LoVo (cell line): ENCODE results near the gene SSRP1.

Experiments
- DNase-seq: peaks from one replicate; pipeline ENCODE4 v3.0.0-alpha.2; 2016; ENCODE audit warnings: low spot score

Gene SSRP1

GRCh38 chr11:57359896-57360690, 24.4 kb upstream of the SSRP1 start:
- no peak for DNase-seq

GRCh38 chr11:57359396-57359795, 23.7 kb upstream of the SSRP1 start:
- no peak for DNase-seq

GRCh38 chr11:57358991-57359390, 23.3 kb upstream of the SSRP1 start:
- DNase-seq = no peak

GRCh38 chr11:57358543-57358961, 22.9 kb upstream of the SSRP1 start:
- DNase-seq = no peak

- DNase-seq = no peak
Measured at GRCh38 chr11:57357856-57358255, 22.2 kb upstream of the SSRP1 start.

GRCh38 chr11:57357310-57357709, 21.6 kb upstream of the SSRP1 start:
- DNase-seq = no peak

GRCh38 chr11:57356268-57356667, 20.6 kb upstream of the SSRP1 start:
- DNase-seq = no peak

DNA sequence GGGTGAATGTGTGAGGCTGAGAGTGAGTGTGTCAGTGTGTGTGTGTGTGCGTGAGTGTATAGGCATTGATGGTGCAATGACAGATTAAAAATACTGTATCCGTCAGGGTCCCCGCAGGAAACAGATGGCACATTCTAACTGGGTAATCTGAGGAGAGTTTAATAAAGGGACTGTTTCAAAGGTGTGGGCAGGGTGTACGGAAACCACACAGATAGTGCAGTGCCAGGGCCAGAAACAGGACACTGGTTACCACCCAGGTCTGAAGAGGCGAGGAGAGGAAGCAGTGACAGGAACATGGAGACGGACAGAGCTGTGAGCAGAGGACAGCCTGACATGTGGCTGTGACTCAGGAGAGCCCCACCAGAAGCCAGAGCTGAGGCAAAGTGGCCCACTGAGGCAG, 19.0 kb upstream of the SSRP1 start:
- DNase-seq = no peak

GRCh38 chr11:57353852-57354251, 18.2 kb upstream of the SSRP1 start:
- no peak for DNase-seq

GRCh38 chr11:57353446-57353845, 17.8 kb upstream of the SSRP1 start:
- no peak for DNase-seq

DNA sequence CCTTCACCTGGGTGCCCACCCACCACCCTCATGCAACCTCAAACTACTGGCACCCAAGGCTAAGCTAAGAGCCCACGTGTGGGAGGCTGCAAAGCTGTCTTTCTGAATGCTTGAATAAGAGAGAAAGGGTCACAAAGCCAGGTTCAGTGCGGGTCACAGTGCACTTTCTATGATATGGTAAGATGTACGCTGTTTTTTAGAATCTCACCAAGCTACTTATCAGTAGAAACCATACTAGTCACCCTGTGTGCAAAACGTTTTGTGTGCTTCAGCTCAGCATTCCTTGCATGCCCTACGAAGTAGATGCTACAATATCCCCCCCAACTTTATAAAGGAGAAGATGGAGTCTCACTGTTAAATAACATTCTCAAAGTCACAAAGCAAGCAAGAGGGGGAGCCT, 17.3 kb upstream of the SSRP1 start:
- no peak for DNase-seq

DNA sequence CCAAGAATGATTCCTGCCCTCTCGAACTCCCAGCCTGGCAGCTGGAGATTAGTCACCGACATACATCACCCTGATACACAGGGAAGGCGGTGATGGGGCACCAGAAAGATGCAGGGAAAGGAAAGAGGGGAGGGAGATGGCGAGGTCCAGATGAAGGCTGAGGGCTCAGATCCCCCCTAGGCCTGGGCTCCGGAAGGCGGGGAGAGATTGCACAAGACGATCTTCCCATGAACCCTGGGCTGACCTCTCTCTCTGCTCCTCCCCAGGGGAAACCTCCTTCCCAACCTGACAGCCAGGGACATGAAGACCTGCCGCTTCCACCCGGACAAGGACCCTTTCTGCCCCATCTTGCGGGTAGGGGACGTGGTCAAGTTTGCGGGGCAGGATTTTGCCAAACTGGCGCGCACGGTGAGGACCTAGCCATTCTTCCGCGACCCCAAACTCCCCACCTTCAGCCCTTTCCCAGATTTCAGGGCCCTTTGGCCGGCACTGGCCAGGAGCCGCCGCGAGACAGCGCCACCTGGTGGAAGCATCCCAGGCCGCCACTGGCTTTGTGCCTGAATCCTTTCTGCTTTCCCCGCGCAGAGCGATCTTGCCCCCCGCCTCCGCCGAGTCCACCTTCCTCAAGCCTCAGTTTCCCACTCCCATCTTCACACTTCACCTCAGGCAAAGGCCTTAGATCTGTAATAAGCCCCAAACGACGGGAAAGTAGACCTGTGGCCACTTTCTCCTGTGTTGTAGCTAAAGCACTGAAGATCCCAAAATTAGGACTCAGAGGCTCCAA, 14.0 kb upstream of the SSRP1 start:
- peak; percentile 55 for DNase-seq

- DNase-seq = no peak
Measured at GRCh38 chr11:57348636-57349313, 13.1 kb upstream of the SSRP1 start.

DNA sequence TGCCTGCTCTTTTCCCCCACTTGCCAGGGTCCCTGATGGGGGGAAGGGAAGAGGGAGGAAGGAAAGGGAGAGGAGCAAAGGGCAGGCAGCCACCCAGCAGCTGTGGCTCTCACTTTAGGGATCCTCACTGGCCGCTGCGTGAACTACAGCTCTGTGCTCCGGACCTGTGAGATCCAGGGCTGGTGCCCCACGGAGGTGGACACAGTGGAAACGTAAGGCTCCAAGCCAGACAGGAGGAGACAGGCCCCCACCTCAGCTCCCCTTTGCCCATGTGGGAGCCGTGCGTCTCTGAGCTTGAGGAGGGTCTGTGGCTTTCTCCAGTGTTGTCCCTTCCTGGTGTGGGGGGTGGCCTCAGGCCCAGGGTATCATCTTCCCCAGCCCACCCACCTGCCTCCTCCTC, 12.4 kb upstream of the SSRP1 start:
- no peak for DNase-seq

DNA sequence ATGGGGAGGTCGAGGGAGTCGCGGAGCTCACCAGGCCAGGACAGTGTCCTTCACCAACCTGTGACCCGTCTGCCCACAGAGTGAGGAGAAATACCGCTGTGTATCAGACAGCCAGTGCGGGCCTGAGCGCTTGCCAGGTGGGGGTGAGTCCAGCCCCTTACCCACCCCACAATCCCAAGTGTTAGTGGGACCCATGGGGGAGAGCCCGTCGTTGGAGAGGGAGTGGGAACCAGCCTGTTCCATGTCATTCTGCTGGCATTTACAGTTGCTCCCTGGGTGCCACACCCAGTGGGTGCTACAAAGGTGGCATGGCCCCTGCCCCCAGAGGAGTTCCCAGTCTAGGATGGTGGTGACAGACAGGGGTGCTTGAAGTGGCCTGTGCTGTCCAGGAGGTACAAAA, 11.6 kb upstream of the SSRP1 start:
- no peak for DNase-seq

GRCh38 chr11:57345555-57346211, 10.0 kb upstream of the SSRP1 start:
- peak; percentile 80 for DNase-seq

- DNase-seq = no peak
Measured at GRCh38 chr11:57344826-57345225, 9.1 kb upstream of the SSRP1 start.

DNA sequence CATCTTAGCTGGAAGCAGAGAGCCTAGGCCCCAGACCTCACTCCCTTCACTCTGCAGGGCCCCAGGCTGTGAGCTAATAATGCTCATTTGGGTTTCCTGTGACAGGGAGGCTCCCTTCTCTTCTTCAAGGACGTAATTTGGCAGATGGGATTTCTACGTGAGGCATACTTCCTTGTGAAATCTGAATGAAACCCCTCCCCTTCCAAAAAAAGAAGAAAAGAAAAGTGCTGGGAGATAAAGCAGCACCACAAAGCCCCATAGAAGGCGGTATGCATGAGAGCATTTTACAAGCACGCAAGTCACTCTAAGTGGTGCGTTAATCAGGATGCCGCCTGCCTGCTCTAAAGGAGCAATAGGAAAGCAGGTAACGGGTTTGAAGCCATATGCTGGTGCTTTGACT, 8.1 kb upstream of the SSRP1 start:
- no peak for DNase-seq

DNA sequence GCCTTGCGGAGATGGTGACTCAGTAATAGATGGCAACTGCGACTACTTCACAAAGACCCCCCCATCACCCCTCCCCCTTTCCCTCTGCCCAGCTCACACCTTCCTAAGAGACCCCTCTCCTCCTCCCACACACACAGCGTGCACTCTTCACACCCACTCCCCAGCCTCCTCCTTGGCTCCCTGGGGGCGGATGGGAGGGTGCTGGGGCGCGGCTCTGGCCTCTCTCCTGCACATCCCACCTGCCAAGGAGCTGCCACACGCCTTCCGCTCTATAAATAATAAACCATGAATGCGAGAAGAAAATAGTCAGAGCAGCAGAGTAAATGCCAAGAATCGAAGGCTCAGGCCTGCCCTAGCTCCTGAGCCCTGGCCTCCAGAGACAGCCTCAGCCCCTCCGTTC, 7.0 kb upstream of the SSRP1 start:
- no peak for DNase-seq

GRCh38 chr11:57341250-57341808, 5.6 kb upstream of the SSRP1 start:
- no peak for DNase-seq

DNA sequence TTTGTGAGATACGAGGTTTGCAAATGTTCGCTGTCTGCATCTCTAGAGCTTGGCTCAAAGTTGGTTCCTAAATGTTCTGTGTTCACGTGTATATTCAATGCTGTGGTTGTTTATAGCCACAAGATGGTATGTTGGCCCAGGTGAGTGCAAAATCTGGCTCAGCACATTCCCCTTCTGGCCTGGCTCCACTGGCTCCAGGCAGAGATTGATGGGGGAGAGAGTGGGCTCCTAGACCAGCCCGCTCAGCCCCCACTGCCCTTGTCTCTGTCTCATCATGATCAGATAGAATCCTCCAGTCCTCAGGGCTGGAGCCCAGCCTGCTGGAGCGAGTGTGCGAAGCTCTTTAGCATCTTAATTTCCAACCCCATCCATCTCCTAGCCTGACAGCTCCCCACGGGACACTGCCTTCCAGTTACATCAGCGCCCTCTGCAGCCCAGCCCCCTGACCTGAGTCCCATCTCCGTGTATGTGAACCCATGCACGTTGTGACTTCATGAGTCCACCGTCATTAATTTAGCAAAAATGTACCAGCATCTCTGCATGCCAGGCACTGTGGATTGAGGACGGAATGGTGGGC, 4.4 kb upstream of the SSRP1 start:
- no peak for DNase-seq

- no peak for DNase-seq
Measured at GRCh38 chr11:57339328-57339727, 3.6 kb upstream of the SSRP1 start.
